Neural progenitor cell (in vitro differentiated cells): ENCODE measurements around the gene DRAP1. TPM values are rescaled to one million over a fixed set of nuclear protein-coding genes. Genes with fewer than 3 reads are reported as not detected.

Experiments
- DNase-seq: peaks from one replicate; pipeline ENCODE4 v3.0.0-alpha.2; 2016; ENCODE audit warnings: low spot score
- H2AFZ ChIP-seq: fragments of 200-600 bp; sonication (generic); replicated peaks from 2 replicates; pipeline ENCODE4 v1.6.1; 2016; ENCODE audit warnings: antibody characterized with exemption
- H3F3A ChIP-seq: fragments of 200-600 bp; sonication (generic); 2 replicates; pipeline ENCODE4 v1.6.1; 2016; ENCODE audit warnings: antibody characterized with exemption, low read depth
- H3K27ac ChIP-seq: fragments of 200-600 bp; sonication (generic); 2 replicates; pipeline ENCODE4 v1.5.1; 2016; ENCODE audit warnings: mild to moderate bottlenecking
- H3K27me3 ChIP-seq: fragments of 200-600 bp; sonication (generic); 2 replicates; pipeline ENCODE4 v1.6.1; 2016; ENCODE audit warnings: mild to moderate bottlenecking, moderate library complexity
- H3K36me3 ChIP-seq: fragments of 200-600 bp; sonication (generic); 2 replicates; pipeline ENCODE4 v1.5.1; 2016
- H3K4me1 ChIP-seq: fragments of 200-600 bp; sonication (generic); 2 replicates; pipeline ENCODE4 v1.6.1; 2016; ENCODE audit warnings: mixed run types
- H3K4me2 ChIP-seq: fragments of 200-600 bp; sonication (generic); 2 replicates; pipeline ENCODE4 v1.6.1; 2016
- H3K4me3 ChIP-seq: fragments of 200-600 bp; sonication (generic); 2 replicates; pipeline ENCODE4 v1.5.1; 2016
- H3K79me2 ChIP-seq: fragments of 200-600 bp; sonication (generic); 2 replicates; pipeline ENCODE4 v1.6.1; 2016; ENCODE audit warnings: low read depth
- H3K9ac ChIP-seq: fragments of 200-600 bp; sonication (generic); 2 replicates; pipeline ENCODE4 v1.6.1; 2016
- H3K9me3 ChIP-seq: fragments of 200-600 bp; sonication (generic); 2 replicates; pipeline ENCODE4 v1.5.1; 2016; ENCODE audit warnings: low read depth
- H4K20me1 ChIP-seq: fragments of 200-600 bp; sonication (generic); 2 replicates; pipeline ENCODE4 v1.6.1; 2016; ENCODE audit warnings: low read depth
- H3K27ac Mint-ChIP-seq: 3 replicates; pipeline ENCODE4 v1.8.0; 2021; ENCODE audit warnings: mixed read lengths
- H3K27me3 Mint-ChIP-seq: 2 replicates; pipeline ENCODE4 v1.8.0; 2022; ENCODE audit warnings: low read depth, mild to moderate bottlenecking, inconsistent platforms, moderate library complexity, mixed read lengths; ENCODE audit not compliant: insufficient read depth
- H3K36me3 Mint-ChIP-seq: 3 replicates; pipeline ENCODE4 v1.8.0; 2021; ENCODE audit warnings: mixed read lengths
- H3K4me1 Mint-ChIP-seq: 3 replicates; pipeline ENCODE4 v1.8.0; 2021; ENCODE audit warnings: mixed read lengths
- H3K4me3 Mint-ChIP-seq: 3 replicates; pipeline ENCODE4 v1.8.0; 2021; ENCODE audit warnings: mild to moderate bottlenecking, moderate library complexity, mixed read lengths
- H3K9me3 Mint-ChIP-seq: 3 replicates; pipeline ENCODE4 v1.8.0; 2020; ENCODE audit warnings: mixed read lengths
- EZH2 ChIP-seq: fragments of 200-600 bp; sonication (generic); IDR thresholded peaks from 2 replicates; pipeline ENCODE4 v1.6.1; 2017; ENCODE audit warnings: antibody characterized with exemption, mild to moderate bottlenecking, moderate library complexity
- EZH2phosphoT487 ChIP-seq: fragments of 200-600 bp; sonication (generic); IDR thresholded peaks from 2 replicates; pipeline ENCODE4 v1.6.1; 2017; ENCODE audit warnings: antibody characterized with exemption
- total RNA-seq: library from RNA; depleted of rRNA; stranded (reverse); fragments of >200 nt; gene quantifications from 2 replicates; pipeline ENCODE4 v1.2.3, GENCODE V29; 2015; ENCODE audit warnings: low replicate concordance
- TF ChIP-seq, protein P1 (sequence below): fragments of 200-600 bp; sonication (generic); IDR thresholded peaks from 2 replicates; pipeline ENCODE4 v1.5.1; 2017; ENCODE audit warnings: antibody characterized with exemption, mild to moderate bottlenecking

DRAP1 gene, protein sequence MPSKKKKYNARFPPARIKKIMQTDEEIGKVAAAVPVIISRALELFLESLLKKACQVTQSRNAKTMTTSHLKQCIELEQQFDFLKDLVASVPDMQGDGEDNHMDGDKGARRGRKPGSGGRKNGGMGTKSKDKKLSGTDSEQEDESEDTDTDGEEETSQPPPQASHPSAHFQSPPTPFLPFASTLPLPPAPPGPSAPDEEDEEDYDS
- 51.0 and 74.8 TPM in 2 replicates for total RNA-seq

DNA sequence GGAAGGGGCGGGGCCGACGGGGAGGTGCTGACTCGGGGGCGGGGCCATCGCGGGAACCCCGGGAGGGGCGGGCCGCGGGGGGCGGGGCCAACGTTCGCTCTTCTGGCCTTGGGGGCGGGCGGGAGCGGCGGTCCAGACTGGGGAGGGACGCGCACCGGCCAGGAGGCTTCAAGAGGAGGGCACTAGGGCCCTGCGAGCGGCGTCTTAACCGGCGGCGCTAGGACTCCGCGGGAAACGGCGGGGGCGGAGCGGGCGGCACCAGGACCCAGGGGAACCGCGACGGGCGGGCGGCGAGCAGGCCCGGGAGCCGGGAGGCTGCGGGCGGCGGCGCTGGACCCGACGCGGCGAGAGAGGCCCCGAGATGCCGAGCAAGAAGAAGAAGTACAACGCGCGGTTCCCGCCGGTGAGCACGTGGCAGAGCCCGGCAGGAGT is at the start of gene DRAP1:
DRAP1 (plus strand) TSS at position 286 of the 432 bp plus-strand sequence; CDS start at position 362, 76 bp downstream.
- Histone ChIP-seq H3K4me3 (peak within 1 kb of the TSS; percentile 87), H3K27me3 (no peaks in the 10 kb centered on the region), H3K9ac (peak within 1 kb of the TSS; percentile 89), H2AFZ (peak within 1 kb of the TSS; percentile 74), H3K4me1 (peaks cover 10% of the 10 kb centered on the region), H3K4me2 (peak within 1 kb of the TSS; percentile 93), H4K20me1 (peaks cover 12% of the 10 kb centered on the region), H3F3A (no peaks in the 10 kb centered on the region), H3K27ac (no peak within 1 kb of the TSS), H3K9me3 (no peaks in the 10 kb centered on the region), H3K36me3 (no peaks in the 10 kb centered on the region), H3K79me2 (peaks cover 21% of the 10 kb centered on the region)
- Mint-ChIP-seq H3K27ac (peak within 1 kb of the TSS; percentile 53), H3K4me3 (peak within 1 kb of the TSS; percentile 92), H3K36me3 (peaks cover 10% of the 10 kb centered on the region), H3K4me1 (peaks cover 23% of the 10 kb centered on the region), H3K9me3 (no peaks in the 10 kb centered on the region), H3K27me3 (peaks cover 5% of the 10 kb centered on the region)
- DNase-seq, result peak; percentile 100
- TF ChIP-seq EZH2phosphoT487, result no peak
- TF ChIP-seq, protein P1, sequence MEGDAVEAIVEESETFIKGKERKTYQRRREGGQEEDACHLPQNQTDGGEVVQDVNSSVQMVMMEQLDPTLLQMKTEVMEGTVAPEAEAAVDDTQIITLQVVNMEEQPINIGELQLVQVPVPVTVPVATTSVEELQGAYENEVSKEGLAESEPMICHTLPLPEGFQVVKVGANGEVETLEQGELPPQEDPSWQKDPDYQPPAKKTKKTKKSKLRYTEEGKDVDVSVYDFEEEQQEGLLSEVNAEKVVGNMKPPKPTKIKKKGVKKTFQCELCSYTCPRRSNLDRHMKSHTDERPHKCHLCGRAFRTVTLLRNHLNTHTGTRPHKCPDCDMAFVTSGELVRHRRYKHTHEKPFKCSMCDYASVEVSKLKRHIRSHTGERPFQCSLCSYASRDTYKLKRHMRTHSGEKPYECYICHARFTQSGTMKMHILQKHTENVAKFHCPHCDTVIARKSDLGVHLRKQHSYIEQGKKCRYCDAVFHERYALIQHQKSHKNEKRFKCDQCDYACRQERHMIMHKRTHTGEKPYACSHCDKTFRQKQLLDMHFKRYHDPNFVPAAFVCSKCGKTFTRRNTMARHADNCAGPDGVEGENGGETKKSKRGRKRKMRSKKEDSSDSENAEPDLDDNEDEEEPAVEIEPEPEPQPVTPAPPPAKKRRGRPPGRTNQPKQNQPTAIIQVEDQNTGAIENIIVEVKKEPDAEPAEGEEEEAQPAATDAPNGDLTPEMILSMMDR, result no peak

DNA sequence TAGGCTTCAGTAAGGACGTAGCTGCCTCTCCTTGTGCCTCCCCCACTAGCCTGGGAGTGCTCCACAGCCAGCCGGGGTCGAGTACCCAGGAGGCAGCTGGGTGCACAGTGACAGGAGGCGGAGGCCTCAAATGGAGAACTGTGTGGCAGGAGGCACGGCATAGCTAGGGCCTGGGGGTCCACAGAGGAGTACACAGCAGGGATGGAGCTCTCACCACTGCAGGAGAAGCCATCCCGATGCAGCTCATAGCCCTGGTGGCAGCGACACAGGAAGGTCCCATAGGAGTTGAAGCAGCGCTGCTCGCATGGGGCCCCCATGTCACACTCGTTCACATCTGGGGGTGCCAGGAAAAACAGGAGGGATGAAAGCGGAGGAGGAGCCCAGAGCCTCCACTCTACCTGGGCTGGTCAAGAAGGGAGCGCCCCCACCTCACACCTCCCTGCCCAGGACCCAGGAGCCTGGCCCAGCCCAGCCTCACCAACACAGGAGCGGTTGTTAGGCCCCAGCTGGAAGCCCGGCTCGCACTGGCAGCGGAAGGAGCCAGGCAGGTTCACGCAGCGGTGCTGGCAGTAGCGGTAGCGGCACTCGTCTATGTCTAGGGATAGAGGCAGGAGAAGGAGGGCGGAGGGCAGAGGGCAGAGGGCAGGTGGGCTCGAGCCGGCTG is 49.5 kb upstream of the DRAP1 start:
- Histone ChIP-seq H4K20me1 (peaks cover 11% of the 10 kb centered on the region), H3K4me1 (peaks cover 4% of the 10 kb centered on the region), H3K27me3 (peaks cover 17% of the 10 kb centered on the region), H3F3A (peaks cover 29% of the 10 kb centered on the region), H3K36me3 (no peaks in the 10 kb centered on the region), H3K9me3 (no peaks in the 10 kb centered on the region), H3K27ac (no peak overlapping the region), H3K4me2 (no peak overlapping the region), H3K9ac (no peak overlapping the region), H3K4me3 (no peak overlapping the region), H3K79me2 (no peaks in the 10 kb centered on the region), H2AFZ (no peak overlapping the region)
- TF ChIP-seq EZH2phosphoT487, result no peak
- no peak for TF ChIP-seq EZH2
- TF ChIP-seq, protein P1, result no peak
- Mint-ChIP-seq H3K9me3 (no peaks in the 10 kb centered on the region), H3K27me3 (peaks cover 17% of the 10 kb centered on the region), H3K27ac (no peak overlapping the region), H3K4me3 (no peak overlapping the region), H3K36me3 (peaks cover 2% of the 10 kb centered on the region), H3K4me1 (peaks cover 35% of the 10 kb centered on the region)
- no peak for DNase-seq

DNA sequence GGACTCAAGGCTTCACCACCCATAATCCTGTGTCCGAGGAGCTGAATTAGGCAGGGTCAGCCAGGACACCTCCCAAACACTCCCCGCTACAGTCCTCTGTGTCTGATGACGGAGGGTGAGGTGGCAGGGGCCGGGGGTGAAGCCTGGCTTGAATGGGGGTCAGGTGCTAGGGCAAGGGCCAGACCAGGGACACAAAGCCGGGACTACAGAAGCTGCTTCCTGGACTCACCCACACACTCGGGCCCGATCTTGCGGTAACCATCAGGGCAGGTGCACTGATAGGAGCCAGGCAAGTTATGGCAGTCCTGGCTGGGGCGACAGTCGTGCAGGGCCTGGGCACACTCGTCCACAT is 48.9 kb upstream of the DRAP1 start:
- H3K4me1 Mint-ChIP-seq, result peaks cover 35% of the 10 kb centered on the region
- Histone ChIP-seq H3K36me3 (no peaks in the 10 kb centered on the region), H3F3A (peaks cover 29% of the 10 kb centered on the region), H3K9ac (no peak overlapping the region), H3K9me3 (no peaks in the 10 kb centered on the region), H4K20me1 (peaks cover 11% of the 10 kb centered on the region), H2AFZ (no peak overlapping the region), H3K4me2 (no peak overlapping the region), H3K4me3 (no peak overlapping the region), H3K27ac (no peak overlapping the region), H3K4me1 (peaks cover 4% of the 10 kb centered on the region), H3K79me2 (no peaks in the 10 kb centered on the region), H3K27me3 (peaks cover 17% of the 10 kb centered on the region)
- TF ChIP-seq EZH2 (no peak), EZH2phosphoT487 (no peak)
- TF ChIP-seq, protein P1, result no peak
- no peaks in the 10 kb centered on the region for H3K9me3 Mint-ChIP-seq
- H3K27ac Mint-ChIP-seq, result peak overlapping the region; percentile 25
- H3K27me3 Mint-ChIP-seq, result peaks cover 17% of the 10 kb centered on the region
- peak overlapping the region; percentile 57 for H3K4me3 Mint-ChIP-seq
- H3K36me3 Mint-ChIP-seq, result no peaks in the 10 kb centered on the region
- no peak for DNase-seq
